NT2/D1 (cell line): ENCODE measurements around the gene TMPRSS13.

Experiments
- SUZ12 ChIP-seq: IDR thresholded peaks from 2 replicates; pipeline ENCODE4 v1.6.1; 2011; ENCODE audit not compliant: insufficient read length, insufficient read depth; ENCODE audit errors: extremely low read depth
- YY1 ChIP-seq: IDR thresholded peaks from 2 replicates; pipeline ENCODE4 v1.6.1; 2011; ENCODE audit not compliant: insufficient read length, insufficient read depth
- ZNF274 ChIP-seq: IDR thresholded peaks from 2 replicates; pipeline ENCODE4 v1.6.1; 2011; ENCODE audit warnings: mild to moderate bottlenecking, low read depth, low read length

DNA sequence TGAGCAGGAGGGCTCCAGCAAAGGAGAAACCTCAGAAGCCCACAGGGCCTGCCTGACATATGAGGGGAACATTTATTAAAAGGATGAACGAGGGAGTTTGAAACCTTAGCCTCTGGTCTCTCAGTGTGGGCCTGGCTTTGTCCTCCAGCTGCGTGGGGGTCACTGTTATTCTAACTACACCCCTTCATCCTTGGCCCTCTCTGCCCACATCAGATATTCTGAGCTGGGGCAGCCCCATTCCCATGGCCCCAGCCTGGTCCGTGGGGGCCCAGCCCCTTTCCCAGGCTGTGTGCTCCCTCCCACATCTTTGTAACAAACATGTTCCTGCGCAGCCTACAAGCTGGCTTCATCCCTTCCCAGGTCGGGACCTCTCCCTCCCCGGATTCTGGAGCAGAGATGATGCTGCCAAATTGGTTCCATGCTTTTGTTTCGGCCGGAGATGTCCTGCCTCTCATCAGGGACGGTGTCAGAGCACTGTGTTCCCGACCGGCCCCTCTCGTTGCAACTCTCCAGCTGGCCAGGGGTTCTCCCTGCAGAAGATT, 56.7 kb downstream of the TMPRSS13 start:
- TF ChIP-seq SUZ12 (no peak), ZNF274 (no peak), YY1 (no peak)
